GM21360 (cell line): ENCODE measurements around the gene CLASP2.

Experiments used
- ATAC-seq: cut with Tn5 transposase; IDR thresholded peaks from one replicate; pipeline ENCODE4 v1.9.1; 2021; ENCODE audit warnings: mild to moderate bottlenecking, moderate library complexity; ENCODE audit not compliant: unreplicated experiment

CLASP2 gene

DNA sequence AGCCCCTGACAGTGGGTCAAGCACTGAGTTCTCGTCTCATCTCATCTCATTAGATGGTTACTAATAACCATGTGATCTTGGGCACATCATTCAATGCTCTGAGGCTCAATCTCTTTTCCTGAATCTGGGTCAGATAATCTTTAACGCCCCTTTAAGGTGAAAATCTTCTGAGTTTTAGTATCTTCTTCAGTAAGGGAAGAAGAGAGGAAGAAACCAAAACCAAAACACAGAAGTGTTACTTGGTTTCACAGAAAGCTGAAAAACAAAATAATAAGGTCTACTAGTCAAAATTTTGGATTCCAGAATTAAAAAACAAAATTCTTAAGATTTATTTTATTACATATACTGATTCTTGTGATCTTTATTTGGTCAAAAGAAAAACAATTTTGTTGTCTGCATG, 78.2 kb downstream of the CLASP2 start:
- no peak for ATAC-seq

DNA sequence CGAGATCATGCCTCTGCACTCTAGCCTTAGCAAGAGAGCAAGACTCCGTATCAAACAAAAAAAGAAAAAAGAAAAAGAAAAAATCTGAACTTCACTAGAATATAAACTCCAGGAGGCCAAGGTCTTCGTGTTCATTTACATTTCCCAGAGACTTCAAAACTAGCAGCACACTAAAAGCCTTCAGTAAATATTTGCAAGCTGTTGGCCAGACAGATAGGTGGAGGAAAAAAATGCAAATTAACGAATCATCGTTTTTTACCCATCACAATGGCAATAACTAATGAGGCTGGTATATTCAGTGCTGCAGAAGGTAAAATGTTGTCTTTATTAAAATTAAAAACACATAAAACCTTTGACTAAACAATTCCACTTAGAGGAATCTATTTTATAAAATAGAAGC, 80.6 kb downstream of the CLASP2 start:
- no peak for ATAC-seq

DNA sequence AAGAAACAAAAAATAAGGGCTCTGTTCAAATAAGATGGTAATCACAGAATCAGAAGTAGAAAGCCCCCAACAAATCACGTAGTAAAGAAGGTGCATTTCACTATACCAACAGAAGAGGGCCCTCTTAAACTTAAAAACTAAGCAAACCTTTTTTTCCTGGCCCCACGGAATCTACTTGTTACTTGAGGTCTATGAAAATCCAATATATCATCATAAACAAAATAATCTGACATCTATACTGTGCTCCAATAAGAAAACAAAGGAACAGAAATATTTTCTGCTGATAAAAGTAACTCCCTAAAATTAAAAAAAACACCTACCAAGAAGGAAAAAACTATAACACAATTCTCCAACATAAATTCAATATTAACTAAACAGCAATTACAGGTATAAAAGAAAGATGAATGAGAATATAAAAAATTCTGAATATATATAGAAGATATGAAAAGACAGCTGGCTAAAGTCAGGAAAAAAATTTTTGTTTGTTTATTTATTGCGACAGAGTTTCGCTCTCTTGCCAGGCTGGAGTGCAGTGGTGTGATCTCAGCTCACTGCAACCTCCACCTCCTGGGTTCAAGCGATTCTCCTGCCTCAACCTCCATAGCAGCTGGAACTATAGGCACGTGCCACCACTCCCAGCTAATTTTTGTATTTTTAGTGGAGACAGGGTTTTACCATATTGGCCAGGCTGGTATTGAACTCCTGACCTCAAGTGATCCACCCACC, 81.8 kb downstream of the CLASP2 start:
- no peak for ATAC-seq

DNA sequence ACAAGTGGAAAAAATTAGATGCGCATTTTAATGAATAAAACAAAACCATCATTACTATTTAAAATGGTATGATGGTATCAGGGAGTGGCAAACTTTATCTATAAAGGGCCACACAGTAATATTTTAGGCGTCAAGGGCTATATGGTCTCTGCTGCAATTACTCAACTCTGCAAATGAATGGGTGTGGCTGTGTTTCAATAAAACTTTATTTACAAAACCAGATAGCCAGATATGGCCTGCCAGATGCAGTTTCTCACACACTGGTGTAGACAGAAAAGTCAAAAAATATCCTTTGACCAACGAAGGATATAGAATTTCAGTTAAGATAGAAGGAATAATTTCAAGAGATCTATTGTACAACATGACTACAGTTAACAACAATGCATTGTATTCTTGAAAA, 83.8 kb downstream of the CLASP2 start:
- no peak for ATAC-seq

DNA sequence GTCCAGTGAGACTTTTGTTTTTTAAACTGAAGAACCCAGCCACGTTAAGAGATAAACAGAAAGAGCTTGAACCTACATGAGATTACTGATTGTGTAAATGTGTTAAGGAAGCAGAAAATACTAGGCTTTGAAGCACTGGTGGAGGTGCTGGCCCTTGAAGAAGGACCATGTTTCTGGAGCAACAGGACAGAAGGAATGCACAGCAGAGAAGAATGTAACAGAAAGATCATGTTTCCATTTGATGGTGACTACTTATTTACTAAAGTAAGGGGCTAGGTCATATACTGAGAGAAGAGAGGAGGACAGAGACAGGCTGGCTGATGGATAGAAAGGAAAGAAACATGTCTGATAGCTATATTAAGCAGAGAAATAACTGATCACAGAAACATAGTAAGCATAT, 88.8 kb downstream of the CLASP2 start:
- ATAC-seq: no peak

DNA sequence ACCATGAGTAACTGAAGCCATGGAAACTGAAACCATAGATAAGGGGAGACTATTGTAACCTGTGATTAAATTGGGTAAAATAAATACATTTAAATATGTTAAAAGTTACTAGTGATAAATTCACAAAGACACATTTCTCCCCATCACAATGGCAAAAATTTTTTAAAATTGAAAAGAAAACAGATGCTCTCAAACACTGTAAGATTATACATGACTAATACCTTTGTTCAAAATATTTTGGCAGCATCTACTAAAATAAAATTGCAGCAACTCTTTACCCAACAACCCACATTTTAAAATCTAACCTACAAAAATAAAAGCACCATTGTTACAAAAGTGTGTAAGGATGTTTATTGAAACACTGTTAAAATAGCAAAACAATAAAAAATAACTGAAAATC, 93.3 kb downstream of the CLASP2 start:
- no peak for ATAC-seq

DNA sequence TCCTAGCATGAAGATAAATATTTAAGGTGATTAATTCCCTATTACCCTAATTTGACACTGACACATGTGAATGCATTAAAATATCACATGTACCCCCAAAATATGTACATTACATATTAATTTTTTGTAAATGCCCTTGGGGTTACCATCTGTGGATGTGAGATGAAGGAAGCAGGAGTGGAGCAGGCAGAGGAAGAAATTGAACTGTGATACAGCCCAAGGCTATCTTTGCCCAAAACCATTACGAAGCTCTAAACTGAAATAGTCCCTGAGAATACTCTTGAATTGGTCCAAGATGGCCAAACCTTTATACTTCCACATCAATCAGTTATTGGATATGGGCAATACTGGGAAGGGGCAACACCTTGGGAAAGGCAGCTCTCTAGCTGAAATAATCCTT, 105.0 kb downstream of the CLASP2 start:
- no peak for ATAC-seq

DNA sequence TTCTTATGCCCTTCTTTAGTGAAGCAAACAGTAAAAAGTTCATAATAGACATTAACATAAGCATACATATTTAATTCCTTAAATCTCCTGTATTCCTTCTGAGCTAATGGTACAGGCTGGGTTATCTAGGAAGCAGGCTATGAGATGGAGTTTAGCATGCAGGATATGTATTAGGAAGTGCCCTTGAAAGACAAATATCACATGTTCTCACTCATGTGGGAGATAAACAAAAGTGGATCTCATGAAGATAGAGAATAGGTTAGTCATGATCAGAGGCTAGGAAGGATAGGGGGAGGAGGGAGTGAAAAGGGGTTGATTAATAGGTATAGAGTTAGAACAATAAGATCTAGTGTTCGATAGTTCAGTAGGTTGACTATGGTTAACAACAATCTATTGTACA, 105.4 kb downstream of the CLASP2 start:
- ATAC-seq: no peak

DNA sequence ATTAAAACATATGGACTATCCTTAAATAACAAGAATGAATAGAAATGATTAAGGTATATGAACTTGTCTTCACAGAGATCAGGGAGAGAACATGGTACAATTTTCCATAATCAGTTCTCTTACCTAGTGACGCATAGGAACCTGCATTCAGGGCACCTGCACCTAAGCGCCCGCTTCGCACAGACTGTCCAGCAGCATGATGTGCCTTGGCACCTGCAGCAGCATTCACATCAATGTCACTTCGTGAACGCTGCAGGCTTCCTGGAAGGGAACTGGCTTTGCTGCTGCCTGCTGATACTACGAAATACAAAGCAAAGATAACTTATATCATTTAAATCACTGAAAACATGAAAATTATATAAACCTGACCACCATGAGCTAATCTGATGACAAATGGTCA, 115.2 kb downstream of the CLASP2 start:
- no peak for ATAC-seq

DNA sequence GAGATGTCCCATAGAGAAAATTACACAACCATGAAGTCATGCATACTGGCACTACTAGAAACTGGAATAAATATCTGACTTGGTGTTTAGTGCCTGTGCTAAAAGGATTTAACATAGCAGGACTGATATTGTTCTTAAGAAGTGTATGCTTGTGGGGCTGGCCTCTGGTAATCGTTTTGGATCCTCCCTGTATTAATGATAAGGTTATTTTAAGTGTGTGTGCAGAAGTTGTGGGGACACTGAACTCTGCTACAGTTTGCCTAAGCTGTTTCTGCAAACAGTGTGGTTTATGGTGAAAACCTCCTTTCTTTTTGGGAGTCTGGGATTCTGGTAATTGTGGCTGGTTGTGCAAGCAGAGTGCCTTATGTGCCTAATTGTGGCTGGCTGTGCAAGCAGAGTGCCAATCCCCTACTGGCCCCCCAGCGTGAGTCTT, 120.8 kb downstream of the CLASP2 start:
- no peak for ATAC-seq

DNA sequence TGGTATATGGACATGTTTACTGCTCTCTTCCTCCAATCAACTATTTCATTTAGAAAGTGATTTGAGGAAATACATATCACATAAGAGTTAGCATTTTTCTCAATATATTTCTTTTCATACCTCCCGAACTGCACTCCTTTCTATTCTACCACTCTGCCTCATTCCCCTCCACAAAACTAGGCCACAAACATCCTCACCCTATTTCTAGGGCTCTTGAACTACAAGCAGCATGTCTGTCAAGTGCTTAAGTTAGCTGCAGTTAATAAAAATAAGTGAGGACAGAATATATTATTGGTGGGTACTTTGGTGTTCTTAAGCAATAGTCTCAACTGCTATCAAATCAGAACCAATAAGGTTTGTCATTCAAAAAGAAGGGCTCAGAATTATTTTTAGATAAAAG, 125.1 kb downstream of the CLASP2 start:
- no peak for ATAC-seq

DNA sequence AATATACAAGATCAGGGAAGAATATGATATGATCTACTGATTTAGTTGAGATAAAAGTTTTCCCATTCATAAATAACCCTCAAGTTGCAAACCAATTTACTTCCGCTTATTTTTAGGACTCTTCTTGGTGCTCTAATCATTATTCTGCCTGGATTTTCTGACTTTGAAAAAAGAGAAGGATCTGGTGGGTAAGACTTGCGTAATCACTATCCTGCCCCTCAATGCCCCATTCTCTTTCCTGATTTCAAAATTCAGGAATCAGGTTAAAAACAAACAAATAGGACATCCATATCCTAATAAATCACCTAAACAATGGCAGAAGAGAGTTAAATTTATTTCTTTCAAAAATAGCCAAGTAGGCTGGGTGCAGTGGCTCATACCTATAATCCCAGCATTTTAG, 127.5 kb downstream of the CLASP2 start:
- no peak for ATAC-seq

DNA sequence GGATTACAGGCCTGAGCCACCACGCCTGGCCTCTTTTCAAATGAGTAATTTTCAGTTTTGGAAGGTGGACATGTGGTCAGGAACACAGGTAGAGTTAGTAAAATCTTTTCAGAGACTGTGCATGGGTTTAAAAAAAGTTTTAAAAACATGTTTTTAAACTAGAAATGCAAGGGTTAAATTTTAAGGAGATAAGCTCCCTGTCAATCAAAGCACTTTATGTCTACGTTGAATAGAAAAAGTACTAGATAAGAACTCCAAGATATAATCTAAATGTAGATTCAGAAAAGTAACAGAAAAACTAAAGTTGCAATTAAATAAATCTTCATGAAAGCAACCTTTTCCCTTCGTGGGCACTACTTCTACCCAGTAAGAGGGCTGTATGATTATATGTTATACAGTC, 131.7 kb downstream of the CLASP2 start:
- no peak for ATAC-seq

DNA sequence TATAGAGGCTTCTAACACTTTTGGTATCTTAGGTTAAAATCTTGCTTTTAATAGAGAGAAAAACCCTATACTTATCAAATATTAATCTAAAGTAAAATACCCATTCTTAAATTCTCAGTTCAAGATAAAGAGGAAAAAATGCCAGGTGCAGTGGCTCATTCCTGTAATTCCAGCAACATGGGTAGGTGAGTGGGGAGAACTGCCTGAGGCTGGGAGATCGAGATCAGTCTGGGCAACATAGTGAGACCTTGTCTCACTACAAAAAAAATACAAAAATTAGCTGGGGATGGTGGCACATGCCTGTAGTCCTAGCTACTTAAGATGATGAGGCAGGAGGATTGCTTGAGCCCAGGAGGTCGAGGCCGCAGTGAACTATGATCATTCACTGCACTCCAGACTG, 135.8 kb downstream of the CLASP2 start:
- no peak for ATAC-seq

DNA sequence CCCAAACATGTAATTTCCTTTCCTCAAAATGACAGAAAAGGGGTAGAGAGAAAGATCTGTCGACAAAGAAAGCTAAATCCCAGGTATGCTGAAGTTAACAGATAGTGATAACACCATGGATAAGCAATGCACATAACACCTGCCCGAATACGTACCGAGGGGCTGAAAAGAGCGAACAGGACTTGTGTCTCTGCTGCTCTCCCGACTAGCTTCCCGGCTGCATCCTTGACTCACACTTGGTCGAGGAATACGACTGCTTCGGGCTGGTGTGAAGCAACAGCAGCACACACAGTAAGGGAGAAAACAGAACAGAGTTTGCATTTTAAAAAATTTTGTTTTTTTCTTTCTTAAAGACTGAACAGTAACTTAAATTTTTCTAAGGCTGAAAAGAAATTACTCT, 136.4 kb downstream of the CLASP2 start:
- ATAC-seq: no peak

DNA sequence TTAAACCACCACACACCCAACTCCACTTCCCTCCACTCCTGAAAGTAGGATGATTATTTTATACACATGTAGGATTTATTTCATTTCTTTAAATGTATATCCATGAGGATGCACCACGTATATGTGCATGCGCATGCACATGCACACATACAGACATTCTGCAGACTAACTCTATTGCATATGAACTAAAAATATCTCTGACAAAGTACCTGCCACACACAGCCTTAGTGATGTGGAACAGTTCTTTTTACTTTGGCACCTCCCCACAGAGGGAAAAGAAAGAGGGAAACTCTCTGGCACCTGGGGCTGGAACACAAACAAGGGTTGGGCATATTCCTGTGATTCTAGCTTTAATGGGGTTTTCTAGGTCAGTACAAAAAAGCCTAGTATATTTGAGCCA, 138.2 kb downstream of the CLASP2 start:
- no peak for ATAC-seq

DNA sequence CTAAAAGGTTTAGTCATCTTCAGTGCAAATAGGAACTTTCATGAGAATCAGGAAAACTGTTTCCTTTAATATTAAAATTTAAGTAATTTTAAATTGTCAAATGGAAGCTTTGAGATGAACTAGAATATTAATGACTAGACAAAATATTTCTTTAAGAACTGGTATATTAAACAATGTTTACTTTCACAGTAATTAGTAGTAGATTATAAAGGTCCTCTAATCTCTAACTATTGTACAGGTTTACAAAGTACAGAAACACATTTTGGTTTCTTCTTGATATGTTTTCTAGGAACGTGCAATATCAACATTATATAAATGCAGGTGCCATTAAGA, 138.9 kb downstream of the CLASP2 start:
- no peak for ATAC-seq

DNA sequence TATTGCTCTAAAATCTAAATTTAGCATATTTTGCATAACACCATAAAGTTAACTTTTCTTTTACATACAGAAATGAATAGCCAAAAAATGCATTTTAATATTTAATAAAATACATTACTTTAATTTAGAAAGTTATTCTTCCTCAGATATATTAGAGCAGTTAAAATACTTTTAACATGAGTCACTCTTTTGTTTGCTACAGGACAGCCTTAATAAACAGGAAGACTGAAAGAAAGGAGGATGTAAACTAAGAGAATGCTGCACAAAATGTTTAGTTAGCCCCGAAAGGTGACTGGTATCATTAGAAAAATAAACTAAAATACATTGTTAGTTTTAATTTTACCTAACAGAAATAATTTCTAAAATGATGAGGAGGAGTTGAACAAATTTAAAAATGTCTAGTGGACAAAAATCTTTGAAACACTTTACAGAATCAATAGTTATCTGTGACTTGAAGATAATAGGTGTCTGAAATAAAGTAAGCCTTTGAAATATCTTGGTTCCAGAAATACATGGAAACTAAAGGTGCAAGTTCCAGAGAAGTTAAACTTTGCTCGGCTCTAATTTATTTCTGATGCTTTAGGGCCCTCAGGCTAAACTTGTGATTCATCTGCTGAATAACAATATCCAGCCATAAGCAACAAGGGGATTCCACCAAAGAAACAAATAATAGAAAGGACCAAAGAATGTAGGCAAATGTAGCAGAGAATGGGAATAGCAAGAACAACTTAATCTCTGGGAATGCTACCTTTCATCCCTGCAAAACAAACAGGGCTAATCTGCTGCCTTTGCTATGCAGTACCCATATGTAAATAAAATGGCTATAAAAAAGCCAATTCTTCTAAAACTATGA, 139.5 kb downstream of the CLASP2 start:
- ATAC-seq: no peak

DNA sequence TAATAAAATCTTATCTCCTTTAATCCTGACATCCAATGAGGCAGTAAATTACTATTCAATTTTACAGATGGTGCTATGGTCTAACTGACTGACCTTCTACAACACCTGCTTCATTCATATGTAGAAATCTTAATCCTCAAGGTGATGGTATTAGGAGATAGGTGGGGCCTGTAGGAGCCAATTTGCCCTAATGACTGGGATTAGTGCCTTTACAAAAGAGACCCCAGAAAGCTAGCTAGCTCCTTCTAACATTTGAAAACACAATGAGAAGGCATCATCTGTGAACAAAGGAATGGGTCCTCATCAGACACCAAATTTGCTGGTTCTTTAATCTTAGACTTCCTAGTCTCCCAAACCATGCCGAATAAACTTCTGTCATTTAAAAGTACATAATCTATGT, 140.5 kb downstream of the CLASP2 start:
- no peak for ATAC-seq

DNA sequence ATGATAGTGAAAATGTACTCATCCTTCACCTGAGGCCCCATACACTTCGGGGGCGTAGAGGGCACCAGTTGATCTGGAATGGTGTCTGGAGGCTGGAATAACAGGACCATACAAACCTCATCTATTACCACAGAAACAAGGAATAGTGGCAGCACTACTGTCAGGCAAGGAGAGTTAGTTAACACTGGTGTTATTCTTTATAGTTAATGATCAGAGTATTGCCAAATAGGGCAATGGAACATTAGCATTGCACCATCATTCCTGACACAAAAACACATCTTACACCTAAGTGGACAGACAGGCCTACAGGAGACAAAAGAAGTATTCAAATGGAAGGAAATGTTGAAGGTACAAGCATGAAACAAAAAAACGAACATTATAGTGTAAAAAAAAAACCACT, 140.9 kb downstream of the CLASP2 start:
- ATAC-seq: no peak

DNA sequence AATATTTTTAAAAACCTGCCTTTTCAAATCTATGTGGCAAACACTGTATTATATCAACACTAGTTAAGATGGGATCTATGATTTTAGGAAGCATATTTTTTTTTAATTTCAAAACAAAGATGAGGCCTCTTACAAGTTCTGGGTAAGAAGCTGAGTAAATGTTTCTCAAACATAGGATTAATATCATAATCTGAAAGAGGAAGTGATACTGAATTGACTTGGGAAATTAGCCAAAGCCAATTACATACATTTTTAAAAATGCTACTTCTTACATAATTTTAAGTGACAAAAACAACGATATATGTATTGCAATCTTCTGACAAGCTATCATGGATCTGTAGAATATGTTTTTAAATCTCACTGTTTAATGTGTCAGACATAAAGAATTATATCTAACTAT, 142.7 kb downstream of the CLASP2 start:
- no peak for ATAC-seq

DNA sequence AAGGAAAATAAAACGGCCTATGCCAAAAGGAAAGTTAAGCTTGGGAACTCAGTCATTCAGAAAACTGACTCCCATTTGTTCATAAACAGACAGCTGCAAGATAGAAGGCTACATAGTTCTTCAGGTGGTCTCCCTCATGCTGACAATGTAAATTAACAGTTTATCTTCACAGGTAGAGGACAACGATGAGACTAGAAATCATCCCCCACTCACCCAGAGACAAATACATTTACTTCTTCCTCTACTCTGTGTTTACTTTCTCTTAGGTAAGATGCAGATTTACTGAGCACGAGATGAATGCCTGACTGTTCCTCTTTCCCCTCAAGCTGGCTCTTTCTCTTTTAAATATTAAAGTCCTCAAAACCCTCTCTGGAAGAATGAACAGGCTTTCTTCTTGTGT, 160.2 kb downstream of the CLASP2 start:
- ATAC-seq: no peak

DNA sequence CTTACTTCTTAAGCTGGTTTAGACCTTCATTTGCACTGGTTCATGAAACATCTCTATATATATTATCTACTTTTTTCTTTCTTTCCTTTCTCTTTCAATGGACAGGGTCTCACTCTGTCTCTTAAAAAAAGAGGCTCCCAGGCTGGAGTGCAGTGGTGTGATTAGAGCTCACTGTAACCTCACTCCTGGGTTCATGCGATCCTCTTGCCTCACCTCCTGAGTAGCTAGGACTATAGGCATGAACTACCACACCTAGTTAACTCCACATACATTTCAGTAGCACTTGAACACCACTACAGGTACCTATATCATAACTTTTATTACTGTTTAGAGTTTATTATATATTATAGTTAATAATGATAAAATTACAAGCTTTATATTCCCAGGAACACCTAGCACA, 160.8 kb downstream of the CLASP2 start:
- no peak for ATAC-seq
